ENCODE data around the gene NTPCR. TPM values are rescaled to one million over a fixed set of nuclear protein-coding genes. Genes with fewer than 3 reads are reported as not detected.

Gene NTPCR
- total RNA-seq (10 to 100 TPM; 16.0 to 16.5 TPM), polyA plus RNA-seq (10 to 100 TPM; 32.1 to 61.6 TPM)

- H3K27ac Mint-ChIP-seq: peak within 1 kb of the TSS; percentile 89 to 98 (median 97)
- peak within 1 kb of the TSS; percentile 58 for H3K27ac ChIP-seq (ENCODE audit: low read depth, low read length)
- H3K4me3 ChIP-seq (ENCODE audit: low read length in 2 of 2): peak within 1 kb of the TSS; percentile 63 to 87
- peaks cover 24 to 48% (median 33%) of the 10 kb centered on the region in 4 donors for H3K4me1 Mint-ChIP-seq
- no peaks in the 10 kb centered on the region for H3K9me3 ChIP-seq (ENCODE audit: control insufficient read depth in 1 of 2, low read length in 2 of 2)
- no peaks in the 10 kb centered on the region for H3K9me3 Mint-ChIP-seq
- H3K27me3 Mint-ChIP-seq: no peaks in the 10 kb centered on the region
- intact Hi-C loops (cut with micrococcal nuclease): loop anchor here (1.0 to 2.0 kb wide), 2 partner anchors 26 to 146 kb away; partner anchors contain the start of gene MAP10
- CTCF ChIA-PET (ENCODE audit: partially characterized antibody): no interaction called here
- no peaks in the 10 kb centered on the region for H3K36me3 ChIP-seq (ENCODE audit: insufficient read depth, low read length)
- H3K27me3 ChIP-seq (ENCODE audit: insufficient read depth, low read length): no peaks in the 10 kb centered on the region
- POLR2A ChIA-PET (ENCODE audit: partially characterized antibody): interaction anchor here (0.6 to 1.5 kb wide), 2 partner anchors 27 to 158 kb away, joined by 3 to 6 read pairs; no protein-coding TSS in a partner anchor
- peak; percentile 86 to 94 (median 91) for DNase-seq
- peak within 1 kb of the TSS; percentile 93 to 98 (median 97) for H3K4me3 Mint-ChIP-seq
- peaks cover 30% of the 10 kb centered on the region for H3K4me1 ChIP-seq (ENCODE audit: insufficient read depth, low read length)
- H3K36me3 Mint-ChIP-seq: peaks cover 5 to 14% of the 10 kb centered on the region in 2 donors
Measured at GRCh38 chr1:232950197-232951176, at the start of gene NTPCR. NTPCR (plus strand) TSS chr1:232950611; CDS start chr1:232950711, 100 bp downstream.

GRCh38 chr1:232900818-232901217 is 49.6 kb upstream of the NTPCR start:
- POLR2A ChIA-PET (ENCODE audit: partially characterized antibody): no interaction called here
- CTCF ChIA-PET (ENCODE audit: partially characterized antibody): no interaction called here
- no peaks in the 10 kb centered on the region for H3K27me3 Mint-ChIP-seq
- peaks cover 8% of the 10 kb centered on the region for H3K4me1 ChIP-seq (ENCODE audit: insufficient read depth, low read length)
- H3K9me3 ChIP-seq (ENCODE audit: control insufficient read depth in 1 of 2, low read length in 2 of 2): no peaks in the 10 kb centered on the region
- no peak for DNase-seq
- no peak overlapping the region for H3K4me3 Mint-ChIP-seq
- H3K27ac Mint-ChIP-seq: no peak overlapping the region
- no peak overlapping the region for H3K4me3 ChIP-seq (ENCODE audit: low read length in 2 of 2)
- H3K36me3 ChIP-seq (ENCODE audit: insufficient read depth, low read length): no peaks in the 10 kb centered on the region
- H3K9me3 Mint-ChIP-seq: no peaks in the 10 kb centered on the region
- no peaks in the 10 kb centered on the region for H3K27me3 ChIP-seq (ENCODE audit: insufficient read depth, low read length)
- peaks cover 6 to 11% (median 8%) of the 10 kb centered on the region in 4 donors for H3K4me1 Mint-ChIP-seq
- H3K27ac ChIP-seq (ENCODE audit: low read depth, low read length): no peak overlapping the region
- no peaks in the 10 kb centered on the region for H3K36me3 Mint-ChIP-seq
- intact Hi-C loops (cut with micrococcal nuclease): no loop called here

- intact Hi-C loops (cut with micrococcal nuclease): no loop called here
- Histone ChIP-seq H3K27me3 (ENCODE audit: insufficient read depth, low read length) (no peaks in the 10 kb centered on the region), H3K4me3 (ENCODE audit: low read length in 2 of 2) (no peak overlapping the region), H3K4me1 (ENCODE audit: insufficient read depth, low read length) (peaks cover 9% of the 10 kb centered on the region), H3K36me3 (ENCODE audit: insufficient read depth, low read length) (no peaks in the 10 kb centered on the region), H3K9me3 (ENCODE audit: control insufficient read depth in 1 of 2, low read length in 2 of 2) (no peaks in the 10 kb centered on the region), H3K27ac (ENCODE audit: low read depth, low read length) (no peak overlapping the region)
- ChIA-PET POLR2A (ENCODE audit: partially characterized antibody) (no interaction called here), CTCF (ENCODE audit: partially characterized antibody) (no interaction called here)
- H3K27ac Mint-ChIP-seq: peak overlapping the region in 2 of 7 donors; percentile 22 to 60
- peaks cover 6 to 14% (median 9%) of the 10 kb centered on the region in 4 donors for H3K4me1 Mint-ChIP-seq
- no peaks in the 10 kb centered on the region for H3K27me3 Mint-ChIP-seq
- DNase-seq: no peak
- H3K9me3 Mint-ChIP-seq: no peaks in the 10 kb centered on the region
- no peaks in the 10 kb centered on the region for H3K36me3 Mint-ChIP-seq
- peak overlapping the region in 4 of 8 donors; percentile 7 to 62 (median 22) for H3K4me3 Mint-ChIP-seq
Measured at GRCh38 chr1:232901255-232901654, 49.2 kb upstream of the NTPCR start.

GRCh38 chr1:232902774-232903350 is 47.5 kb upstream of the NTPCR start:
- no peaks in the 10 kb centered on the region for H3K9me3 Mint-ChIP-seq
- Histone ChIP-seq H3K36me3 (ENCODE audit: insufficient read depth, low read length) (no peaks in the 10 kb centered on the region), H3K9me3 (ENCODE audit: control insufficient read depth in 1 of 2, low read length in 2 of 2) (no peaks in the 10 kb centered on the region), H3K4me1 (ENCODE audit: insufficient read depth, low read length) (peaks cover 9% of the 10 kb centered on the region), H3K27ac (ENCODE audit: low read depth, low read length) (no peak overlapping the region), H3K27me3 (ENCODE audit: insufficient read depth, low read length) (no peaks in the 10 kb centered on the region), H3K4me3 (ENCODE audit: low read length in 2 of 2) (no peak overlapping the region)
- H3K4me1 Mint-ChIP-seq: peaks cover 6 to 18% (median 10%) of the 10 kb centered on the region in 4 donors
- H3K36me3 Mint-ChIP-seq: no peaks in the 10 kb centered on the region
- ChIA-PET CTCF (ENCODE audit: partially characterized antibody) (no interaction called here), POLR2A (ENCODE audit: partially characterized antibody) (no interaction called here)
- H3K27ac Mint-ChIP-seq: peak overlapping the region in 1 of 7 donors; percentile 5
- no peak for DNase-seq
- no peak overlapping the region for H3K4me3 Mint-ChIP-seq
- intact Hi-C loops (cut with micrococcal nuclease): no loop called here
- H3K27me3 Mint-ChIP-seq: peaks cover 0 to 2% of the 10 kb centered on the region in 2 donors

GRCh38 chr1:232904131-232904530 is 46.3 kb upstream of the NTPCR start:
- Mint-ChIP-seq H3K27ac (no peak overlapping the region), H3K4me1 (peaks cover 6 to 18% (median 10%) of the 10 kb centered on the region in 4 donors), H3K36me3 (no peaks in the 10 kb centered on the region), H3K9me3 (peaks cover 0 to 1% (median 0%) of the 10 kb centered on the region in 8 donors), H3K27me3 (peaks cover 0 to 2% of the 10 kb centered on the region in 2 donors), H3K4me3 (no peak overlapping the region)
- intact Hi-C loops (cut with micrococcal nuclease): no loop called here
- Histone ChIP-seq H3K4me3 (ENCODE audit: low read length in 2 of 2) (no peak overlapping the region), H3K27me3 (ENCODE audit: insufficient read depth, low read length) (no peaks in the 10 kb centered on the region), H3K4me1 (ENCODE audit: insufficient read depth, low read length) (peaks cover 9% of the 10 kb centered on the region), H3K9me3 (ENCODE audit: control insufficient read depth in 1 of 2, low read length in 2 of 2) (no peaks in the 10 kb centered on the region), H3K36me3 (ENCODE audit: insufficient read depth, low read length) (no peaks in the 10 kb centered on the region), H3K27ac (ENCODE audit: low read depth, low read length) (no peak overlapping the region)
- no peak for DNase-seq
- ChIA-PET POLR2A (ENCODE audit: partially characterized antibody) (no interaction called here), CTCF (ENCODE audit: partially characterized antibody) (no interaction called here)

GRCh38 chr1:232904566-232904965 is 45.8 kb upstream of the NTPCR start:
- Histone ChIP-seq H3K36me3 (ENCODE audit: insufficient read depth, low read length) (no peaks in the 10 kb centered on the region), H3K27ac (ENCODE audit: low read depth, low read length) (no peak overlapping the region), H3K9me3 (ENCODE audit: control insufficient read depth in 1 of 2, low read length in 2 of 2) (no peaks in the 10 kb centered on the region), H3K4me3 (ENCODE audit: low read length in 2 of 2) (no peak overlapping the region), H3K4me1 (ENCODE audit: insufficient read depth, low read length) (peaks cover 9% of the 10 kb centered on the region), H3K27me3 (ENCODE audit: insufficient read depth, low read length) (no peaks in the 10 kb centered on the region)
- CTCF ChIA-PET (ENCODE audit: partially characterized antibody): no interaction called here
- peak overlapping the region in 1 of 7 donors; percentile 62 for H3K27ac Mint-ChIP-seq
- H3K27me3 Mint-ChIP-seq: peaks cover 0 to 4% of the 10 kb centered on the region in 2 donors
- intact Hi-C loops (cut with micrococcal nuclease): no loop called here
- H3K36me3 Mint-ChIP-seq: no peaks in the 10 kb centered on the region
- no peak for DNase-seq
- no peak overlapping the region for H3K4me3 Mint-ChIP-seq
- H3K9me3 Mint-ChIP-seq: peaks cover 0 to 1% (median 0%) of the 10 kb centered on the region in 8 donors
- POLR2A ChIA-PET (ENCODE audit: partially characterized antibody): no interaction called here
- peaks cover 6 to 22% (median 10%) of the 10 kb centered on the region in 4 donors for H3K4me1 Mint-ChIP-seq

GRCh38 chr1:232905331-232906034 is 44.9 kb upstream of the NTPCR start:
- CTCF ChIA-PET (ENCODE audit: partially characterized antibody): no interaction called here
- H3K4me3 Mint-ChIP-seq: no peak overlapping the region
- DNase-seq: no peak
- H3K9me3 Mint-ChIP-seq: peaks cover 0 to 1% (median 0%) of the 10 kb centered on the region in 8 donors
- H3K27me3 Mint-ChIP-seq: peaks cover 0 to 4% of the 10 kb centered on the region in 2 donors
- H3K27me3 ChIP-seq (ENCODE audit: insufficient read depth, low read length): no peaks in the 10 kb centered on the region
- POLR2A ChIA-PET (ENCODE audit: partially characterized antibody): no interaction called here
- H3K9me3 ChIP-seq (ENCODE audit: control insufficient read depth in 1 of 2, low read length in 2 of 2): no peaks in the 10 kb centered on the region
- no peaks in the 10 kb centered on the region for H3K36me3 ChIP-seq (ENCODE audit: insufficient read depth, low read length)
- no peaks in the 10 kb centered on the region for H3K36me3 Mint-ChIP-seq
- no peak overlapping the region for H3K4me3 ChIP-seq (ENCODE audit: low read length in 2 of 2)
- H3K4me1 Mint-ChIP-seq: peaks cover 7 to 31% (median 16%) of the 10 kb centered on the region in 4 donors
- intact Hi-C loops (cut with micrococcal nuclease): no loop called here
- peaks cover 16% of the 10 kb centered on the region for H3K4me1 ChIP-seq (ENCODE audit: insufficient read depth, low read length)
- H3K27ac ChIP-seq (ENCODE audit: low read depth, low read length): no peak overlapping the region
- no peak overlapping the region for H3K27ac Mint-ChIP-seq

All from CD4-positive, alpha-beta memory T cell (primary cell).